HG02642 (cell line): ENCODE data around the gene MED26.

Experiments used
- ATAC-seq: cut with Tn5 transposase; IDR thresholded peaks from one replicate; pipeline ENCODE4 v1.9.1; 2021; ENCODE audit warnings: mild to moderate bottlenecking; ENCODE audit not compliant: unreplicated experiment, poor library complexity

The MED26 gene

GRCh38 chr19:16594131-16594586, 33.8 kb downstream of the MED26 start:
- no peak for ATAC-seq

- no peak for ATAC-seq
These were observed 34.8 kb downstream of the MED26 start for GRCh38 chr19:16593181-16593580.

GRCh38 chr19:16591803-16592556, 36.0 kb downstream of the MED26 start:
- ATAC-seq = no peak

- ATAC-seq = no peak
These were observed 36.9 kb downstream of the MED26 start for GRCh38 chr19:16590876-16591802.

GRCh38 chr19:16589917-16590316, 38.1 kb downstream of the MED26 start:
- ATAC-seq = no peak

- peak; percentile 7 for ATAC-seq
These were observed 39.0 kb downstream of the MED26 start for GRCh38 chr19:16588824-16589577.

DNA sequence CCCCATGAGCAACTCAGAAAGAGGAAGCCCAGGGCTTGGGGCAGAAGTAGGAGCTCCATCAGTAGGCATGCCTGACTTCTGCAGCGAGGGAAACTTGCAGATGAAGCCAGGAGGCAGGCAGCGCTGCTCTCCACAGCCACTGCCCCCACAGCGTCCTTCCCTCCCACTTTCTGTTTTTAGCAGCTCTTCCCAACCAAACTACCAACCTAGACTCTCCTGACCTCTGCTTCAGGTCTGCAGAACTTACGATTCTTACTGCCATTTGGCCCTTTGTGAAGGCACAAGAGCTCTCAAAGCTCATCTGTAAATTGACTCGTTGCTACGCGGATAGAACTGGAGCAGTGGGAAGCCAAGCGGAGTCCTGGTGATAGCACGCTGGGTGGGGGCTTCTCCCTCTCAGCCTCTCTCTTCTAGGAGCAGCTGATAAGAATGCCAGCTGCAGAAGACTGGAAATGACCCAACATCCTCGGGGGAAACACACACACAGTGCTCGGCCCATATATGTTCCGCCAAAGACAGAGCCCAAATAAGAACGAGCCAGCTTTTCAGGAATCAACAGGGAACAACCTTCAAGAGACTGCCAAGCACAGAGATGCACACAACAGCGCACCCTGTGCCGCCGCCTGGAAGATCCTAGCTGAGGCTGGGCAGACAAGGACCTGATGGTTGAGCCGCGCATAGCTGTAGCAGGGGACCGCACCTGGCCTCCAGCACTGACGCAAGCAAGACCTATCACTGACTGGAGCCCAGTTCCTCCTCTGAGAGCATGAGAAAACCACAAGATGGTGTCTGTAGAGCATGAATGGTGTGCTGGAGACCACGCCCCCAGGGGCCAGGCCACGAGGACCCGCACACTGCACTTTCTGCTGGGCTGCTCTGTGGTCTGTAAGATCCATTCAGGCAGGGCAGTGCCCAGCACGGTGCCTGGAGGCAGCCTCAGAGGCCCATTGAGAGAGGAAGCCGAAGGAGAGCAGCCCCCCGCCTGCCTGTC, 39.9 kb downstream of the MED26 start:
- ATAC-seq = peak; percentile 39

DNA sequence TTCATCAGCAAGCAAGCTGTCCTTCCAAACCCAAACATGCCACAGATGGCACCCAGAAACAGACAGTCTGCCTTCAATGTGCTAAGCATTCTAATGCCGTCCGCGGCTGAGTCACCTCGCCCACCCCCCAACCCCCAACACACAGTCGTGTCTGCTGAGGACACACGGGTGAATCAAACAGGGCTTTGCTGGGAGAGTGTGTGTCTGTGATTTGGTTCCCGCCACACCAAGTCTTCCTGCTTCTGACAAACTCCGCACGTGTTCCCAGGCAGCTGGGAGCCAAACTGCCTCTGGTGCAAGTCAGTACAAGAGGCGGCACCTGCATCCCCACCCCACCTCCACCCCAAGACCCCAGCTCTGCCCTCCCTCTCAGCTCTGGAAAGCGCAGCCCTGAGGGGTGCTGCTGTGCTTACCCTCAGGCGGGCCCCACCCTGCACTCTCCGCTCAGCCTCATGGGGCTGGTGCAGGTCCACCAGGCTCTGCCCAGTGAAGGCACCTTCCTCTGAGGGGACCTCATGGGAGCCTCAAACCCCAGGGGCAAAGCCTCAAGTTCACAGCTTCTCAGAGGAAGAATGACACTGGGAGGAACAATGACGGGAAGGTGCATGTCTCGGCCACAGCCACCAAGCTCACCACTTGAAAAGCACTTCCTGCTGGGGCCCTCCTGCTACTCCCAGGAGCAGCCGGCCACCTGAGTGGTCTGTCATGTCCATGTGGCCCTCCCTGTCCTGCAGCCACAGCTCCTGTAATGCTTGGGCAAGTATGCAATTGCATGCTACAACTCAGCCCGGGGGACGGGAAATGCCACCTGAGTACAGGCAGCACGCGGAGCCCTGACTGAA, 40.8 kb downstream of the MED26 start:
- no peak for ATAC-seq

GRCh38 chr19:16586477-16586871, 41.5 kb downstream of the MED26 start:
- ATAC-seq = no peak

DNA sequence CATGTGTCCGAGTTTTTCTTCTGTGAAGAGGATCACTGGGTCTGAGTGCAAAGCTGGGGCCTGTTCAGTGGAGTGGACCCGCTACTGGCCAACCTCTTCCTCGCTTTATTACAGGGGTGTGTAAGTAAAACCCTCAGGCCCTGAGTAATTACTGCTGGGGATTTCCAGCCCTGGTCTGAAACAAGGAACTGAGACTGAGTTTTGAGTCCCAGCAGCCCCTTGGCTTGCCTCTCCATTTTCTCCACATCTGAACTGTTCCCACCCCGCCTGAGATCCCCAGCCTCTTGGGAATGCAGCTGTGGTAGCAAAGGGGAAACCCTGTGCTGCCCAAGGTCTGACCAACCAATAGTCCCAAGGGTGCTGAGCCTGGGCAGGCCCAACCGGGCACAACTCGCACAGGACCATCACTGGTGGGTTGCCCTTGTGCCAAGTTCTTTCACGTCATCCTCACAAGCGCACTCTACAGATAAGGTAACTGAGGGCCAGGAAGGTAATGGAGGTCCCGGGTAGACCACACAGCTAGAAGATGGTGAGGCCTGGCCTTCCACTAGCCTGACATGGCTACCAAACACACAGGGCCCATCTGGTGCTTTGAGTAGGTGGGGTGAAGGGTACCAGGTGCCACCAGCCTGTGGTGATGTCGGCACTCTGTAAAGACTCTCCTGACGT, 42.1 kb downstream of the MED26 start:
- ATAC-seq = peak; percentile 27

GRCh38 chr19:16585094-16585801, 42.8 kb downstream of the MED26 start:
- peak; percentile 0 for ATAC-seq

- ATAC-seq = peak; percentile 49
These were observed 43.5 kb downstream of the MED26 start for GRCh38 chr19:16584248-16585093.

- no peak for ATAC-seq
These were observed 45.3 kb downstream of the MED26 start for GRCh38 chr19:16582486-16583261.

DNA sequence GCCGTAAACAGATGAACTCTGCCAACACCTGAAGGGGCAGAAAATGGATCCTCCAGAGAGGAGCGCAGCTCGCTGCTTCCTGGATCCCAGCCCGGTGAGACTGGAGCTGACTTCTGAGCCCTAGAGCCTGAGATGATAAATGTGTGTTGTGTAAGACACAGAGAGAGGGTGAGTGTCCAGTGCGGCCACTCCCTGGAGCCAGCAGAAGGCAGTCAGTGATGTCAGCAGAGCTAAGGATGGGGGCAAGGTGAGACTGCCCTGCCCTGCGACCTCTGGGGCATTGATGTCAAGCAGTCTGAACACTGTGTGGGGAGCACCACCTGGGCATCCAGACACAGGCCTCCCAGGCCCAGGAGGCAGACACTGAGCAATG, 46.0 kb downstream of the MED26 start:
- ATAC-seq = no peak

DNA sequence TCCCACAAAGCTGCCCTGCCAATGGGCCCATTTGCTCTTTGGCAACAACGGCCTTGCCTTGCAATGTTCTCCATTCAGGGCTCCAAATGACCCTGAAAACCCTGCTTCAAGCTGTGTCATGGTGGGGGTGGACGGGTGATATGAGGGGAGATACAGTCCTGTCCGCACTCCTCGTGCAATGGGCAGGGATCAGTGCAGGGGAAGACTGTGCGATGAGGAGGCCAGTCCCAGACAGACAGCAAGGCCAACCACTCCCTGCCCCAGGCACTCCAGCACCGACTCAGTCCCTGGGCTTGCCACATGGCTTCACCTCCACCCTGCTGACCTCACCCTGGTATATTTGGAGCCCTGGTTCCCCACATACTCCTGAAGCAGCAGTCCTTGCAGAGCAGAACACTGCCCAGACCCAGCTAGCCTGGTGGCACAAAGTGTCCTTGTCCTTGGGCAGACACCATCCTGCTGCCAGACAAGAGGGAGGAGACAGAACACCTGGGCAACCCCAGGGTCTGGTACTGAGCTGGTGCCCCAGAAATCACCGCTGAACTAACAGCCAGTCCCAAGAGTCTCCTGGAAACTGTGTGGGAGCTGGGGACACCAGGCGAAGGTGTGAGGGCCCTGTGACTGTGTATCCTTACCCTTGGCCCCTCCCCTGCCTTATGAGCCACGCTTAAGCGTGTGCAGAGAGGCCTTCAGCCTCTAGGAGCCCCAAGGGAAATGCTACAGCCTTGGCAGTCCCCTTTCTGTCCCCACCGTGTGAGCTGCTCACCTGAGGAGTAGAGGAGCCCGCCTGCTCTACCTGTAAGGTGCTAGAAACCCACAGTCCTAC, 46.6 kb downstream of the MED26 start:
- no peak for ATAC-seq
